Activated T-helper 2 cell treated with anti-CD3 and anti-CD28 coated beads, Interferon-gamma antibody, Interleukin-2, Interleukin-4, amounts not matched to agents 10 μg/mL and 5 μg/mL and 100 μg/mL, durations not matched to agents 14 hours and 24 hours and 36 hours (primary cell): ENCODE measurements around the gene STIP1. TPM values are rescaled to one million over a fixed set of nuclear protein-coding genes. Genes with fewer than 3 reads are reported as not detected.

ENCODE experiments used
- DNase-seq: peaks from one replicate; pipeline ENCODE4 v3.0.0; 2021; ENCODE audit warnings: low spot score
- H3K27ac Mint-ChIP-seq: one replicate; pipeline ENCODE4 v1.8.0; 2021; ENCODE audit warnings: mixed read lengths
- H3K27me3 Mint-ChIP-seq: one replicate; pipeline ENCODE4 v1.8.0; 2021; ENCODE audit warnings: low read depth, mixed read lengths
- H3K36me3 Mint-ChIP-seq: one replicate; pipeline ENCODE4 v1.8.0; 2021; ENCODE audit warnings: low read depth, mixed read lengths
- H3K4me1 Mint-ChIP-seq: one replicate; pipeline ENCODE4 v1.8.0; 2021; ENCODE audit warnings: low read depth, mixed read lengths
- H3K4me3 Mint-ChIP-seq: one replicate; pipeline ENCODE4 v1.8.0; 2021; ENCODE audit warnings: low read depth, mild to moderate bottlenecking, moderate library complexity, mixed read lengths
- H3K9me3 Mint-ChIP-seq: one replicate; pipeline ENCODE4 v1.8.0; 2021; ENCODE audit warnings: mixed read lengths
- intact Hi-C: fragments of 100-400 bp; cut with micrococcal nuclease; formaldehyde crosslinking; loops from one replicate; pipeline ENCODE4 v1.15.1; 2023
- total RNA-seq: library from RNA; stranded (reverse); gene quantifications from 2 replicates; pipeline ENCODE4 v1.2.3, GENCODE V29; 2022

STIP1 gene
- total RNA-seq, 1 donor from 2014 or later: 484 TPM

DNA sequence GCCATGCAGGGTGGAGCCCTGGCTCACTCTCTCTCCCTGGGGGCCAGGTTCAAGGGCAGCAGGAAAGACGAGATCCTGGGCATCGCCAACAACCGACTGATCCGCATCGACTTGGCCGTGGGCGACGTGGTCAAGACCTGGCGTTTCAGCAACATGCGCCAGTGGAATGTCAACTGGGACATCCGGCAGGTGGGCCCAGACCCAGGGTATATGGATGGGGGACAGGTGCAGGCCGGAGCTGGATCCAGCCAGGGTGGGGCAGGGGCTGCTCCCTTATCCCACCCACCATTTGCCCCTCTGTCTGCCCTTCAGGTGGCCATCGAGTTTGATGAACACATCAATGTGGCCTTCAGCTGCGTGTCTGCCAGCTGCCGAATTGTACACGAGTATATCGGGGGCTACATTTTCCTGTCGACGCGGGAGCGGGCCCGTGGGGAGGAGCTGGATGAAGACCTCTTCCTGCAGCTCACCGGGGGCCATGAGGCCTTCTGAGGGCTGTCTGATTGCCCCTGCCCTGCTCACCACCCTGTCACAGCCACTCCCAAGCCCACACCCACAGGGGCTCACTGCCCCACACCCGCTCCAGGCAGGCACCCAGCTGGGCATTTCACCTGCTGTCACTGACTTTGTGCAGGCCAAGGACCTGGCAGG is 37.2 kb downstream of the STIP1 start:
- peaks cover 35% of the 10 kb centered on the region for H3K36me3 Mint-ChIP-seq
- no peak overlapping the region for H3K27ac Mint-ChIP-seq
- intact Hi-C loops: no loop called here
- no peaks in the 10 kb centered on the region for H3K27me3 Mint-ChIP-seq
- H3K4me1 Mint-ChIP-seq: peaks cover 7% of the 10 kb centered on the region
- DNase-seq: no peak
- H3K4me3 Mint-ChIP-seq: no peak overlapping the region
- no peaks in the 10 kb centered on the region for H3K9me3 Mint-ChIP-seq

GRCh38 chr11:64224151-64224890 is 38.4 kb downstream of the STIP1 start:
- Mint-ChIP-seq H3K4me3 (peak overlapping the region; percentile 84), H3K9me3 (no peaks in the 10 kb centered on the region), H3K27me3 (no peaks in the 10 kb centered on the region), H3K27ac (no peak overlapping the region), H3K4me1 (peaks cover 12% of the 10 kb centered on the region), H3K36me3 (peaks cover 23% of the 10 kb centered on the region)
- DNase-seq: no peak
- intact Hi-C loops: no loop called here

DNA sequence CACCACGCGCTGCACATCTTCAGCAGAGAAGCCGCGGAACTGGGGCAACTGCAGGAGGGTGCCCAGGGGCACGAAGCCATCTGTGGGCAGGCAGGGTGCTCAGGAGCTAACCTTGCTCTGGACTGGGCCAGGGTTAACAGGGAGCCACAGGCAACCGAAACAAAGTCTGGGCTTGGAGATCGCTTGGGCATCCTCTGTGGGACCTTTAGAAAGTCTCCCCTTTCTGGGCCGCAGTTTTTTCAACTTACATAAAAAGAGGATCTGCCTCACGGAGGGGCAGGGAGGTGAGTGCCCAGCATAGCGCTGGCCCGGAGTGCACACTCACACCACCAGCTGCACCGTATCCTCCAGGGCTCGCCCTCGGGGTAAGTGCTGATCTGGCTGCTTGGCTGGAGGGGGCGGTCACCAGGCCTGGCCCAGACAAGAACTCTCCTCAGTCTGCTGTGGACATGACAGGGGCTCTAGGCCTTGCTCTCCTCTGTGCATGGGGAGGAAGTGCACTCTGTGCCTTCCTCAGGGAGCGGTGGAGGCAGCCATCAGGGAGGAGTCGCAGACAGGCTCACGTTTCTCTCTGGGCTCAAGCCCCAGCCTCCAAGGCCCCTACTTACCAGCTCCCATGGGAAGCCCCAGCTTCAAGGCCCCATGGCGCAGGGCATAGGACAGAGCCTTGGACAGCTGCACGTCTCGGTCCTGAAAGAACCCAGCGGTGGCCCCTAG is 39.1 kb downstream of the STIP1 start:
- H3K4me1 Mint-ChIP-seq: peaks cover 19% of the 10 kb centered on the region
- DNase-seq: no peak
- H3K4me3 Mint-ChIP-seq: peak overlapping the region; percentile 84
- H3K36me3 Mint-ChIP-seq: peaks cover 20% of the 10 kb centered on the region
- H3K9me3 Mint-ChIP-seq: no peaks in the 10 kb centered on the region
- intact Hi-C loops: loop anchor here (5.0 kb wide), 1 partner anchor 38 kb away; the partner anchor contains the start of gene STIP1
- peak overlapping the region; percentile 43 for H3K27ac Mint-ChIP-seq
- H3K27me3 Mint-ChIP-seq: no peaks in the 10 kb centered on the region

DNA sequence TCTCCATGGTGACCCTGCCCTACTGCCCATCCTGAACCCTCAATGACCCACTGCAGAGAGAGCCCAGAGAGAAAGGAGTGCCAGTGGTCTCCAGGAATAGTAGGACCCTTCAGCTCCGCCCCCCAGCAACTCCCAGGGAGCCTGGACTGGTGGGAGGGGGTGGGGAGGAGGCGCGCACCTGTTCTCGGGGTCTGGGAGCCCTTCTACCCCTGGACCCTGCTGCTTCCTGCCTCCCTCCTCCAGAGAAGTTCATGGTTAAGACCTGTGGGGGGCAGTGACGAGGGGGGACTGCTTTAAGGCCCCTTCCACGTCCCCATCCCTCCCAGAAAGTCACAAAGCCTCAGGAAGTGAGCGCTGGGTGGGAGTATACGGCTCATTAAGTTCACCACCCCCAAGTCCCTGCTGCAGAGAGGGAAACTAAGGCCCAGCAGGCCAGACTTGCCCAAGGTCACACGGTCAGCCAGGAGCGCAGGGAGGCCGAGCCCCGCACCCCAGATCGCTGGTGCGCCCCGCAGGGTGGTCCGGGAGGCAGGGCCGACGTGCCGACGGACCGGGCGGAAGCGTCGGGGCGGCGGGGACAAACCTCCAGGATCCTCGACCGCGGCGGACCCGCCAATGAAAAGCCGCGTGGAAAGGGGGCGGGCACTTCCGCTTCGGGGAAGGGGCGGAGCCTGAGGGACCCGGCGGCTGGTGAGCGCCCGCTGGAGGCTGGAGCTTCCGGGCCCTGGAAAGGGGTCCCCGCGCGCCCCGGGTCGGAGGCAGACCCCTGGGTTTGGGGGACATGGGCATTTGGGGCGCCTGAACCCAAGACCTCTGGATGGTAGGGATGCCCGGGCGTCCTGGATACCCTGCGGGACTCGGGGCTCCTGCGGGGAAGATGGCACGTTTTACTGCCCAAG is 39.9 kb downstream of the STIP1 start, which contains the start of the genes NUDT22 and TRPT1:
TSS of gene NUDT22 (plus strand) at position 667 of the 899 bp plus-strand sequence. CDS start 379 bp downstream, outside the sequence.
TSS of gene TRPT1 (minus strand) at position 579 of the 899 bp plus-strand sequence. CDS start at position 253, 326 bp downstream.
- Mint-ChIP-seq H3K4me3 (peak within 1 kb of the TSS; percentile 84), H3K27ac (peak within 1 kb of the TSS; percentile 62), H3K36me3 (peaks cover 18% of the 10 kb centered on the region), H3K9me3 (no peaks in the 10 kb centered on the region), H3K4me1 (peaks cover 21% of the 10 kb centered on the region), H3K27me3 (no peaks in the 10 kb centered on the region)
- DNase-seq: peak; percentile 91
- intact Hi-C loops: loop anchor here (1.0 to 5.0 kb wide), 3 partner anchors 15 to 39 kb away; partner anchors contain the start of genes FKBP2 and STIP1

- no peaks in the 10 kb centered on the region for H3K27me3 Mint-ChIP-seq
- intact Hi-C loops: loop anchor here (1.0 to 5.0 kb wide), 3 partner anchors 15 to 39 kb away; partner anchors contain the start of genes FKBP2 and STIP1
- H3K27ac Mint-ChIP-seq: peak overlapping the region; percentile 62
- DNase-seq: peak; percentile 59
- H3K4me3 Mint-ChIP-seq: peak overlapping the region; percentile 84
- H3K9me3 Mint-ChIP-seq: no peaks in the 10 kb centered on the region
- peaks cover 22% of the 10 kb centered on the region for H3K4me1 Mint-ChIP-seq
- peaks cover 14% of the 10 kb centered on the region for H3K36me3 Mint-ChIP-seq
Measured at GRCh38 chr11:64226507-64227051, 40.6 kb downstream of the STIP1 start.

GRCh38 chr11:64227405-64227956 is 41.5 kb downstream of the STIP1 start:
- no peaks in the 10 kb centered on the region for H3K9me3 Mint-ChIP-seq
- H3K4me3 Mint-ChIP-seq: peak overlapping the region; percentile 84
- H3K36me3 Mint-ChIP-seq: peaks cover 11% of the 10 kb centered on the region
- intact Hi-C loops: loop anchor here (5.0 kb wide), 1 partner anchor 40 kb away; the partner anchor contains the start of gene STIP1
- peaks cover 22% of the 10 kb centered on the region for H3K4me1 Mint-ChIP-seq
- H3K27me3 Mint-ChIP-seq: no peaks in the 10 kb centered on the region
- no peak for DNase-seq
- H3K27ac Mint-ChIP-seq: peak overlapping the region; percentile 62

- Mint-ChIP-seq H3K27ac (no peak overlapping the region), H3K9me3 (no peaks in the 10 kb centered on the region), H3K27me3 (no peaks in the 10 kb centered on the region), H3K36me3 (peaks cover 7% of the 10 kb centered on the region), H3K4me1 (peaks cover 22% of the 10 kb centered on the region), H3K4me3 (peak overlapping the region; percentile 84)
- intact Hi-C loops: loop anchor here (5.0 kb wide), 1 partner anchor 42 kb away; the partner anchor contains the start of gene STIP1
- DNase-seq: no peak
Measured at GRCh38 chr11:64229090-64229743, 43.2 kb downstream of the STIP1 start.

GRCh38 chr11:64229744-64230170 is 43.8 kb downstream of the STIP1 start:
- intact Hi-C loops: loop anchor here (5.0 kb wide), 1 partner anchor 42 kb away; the partner anchor contains the start of gene STIP1
- peaks cover 22% of the 10 kb centered on the region for H3K4me1 Mint-ChIP-seq
- H3K27me3 Mint-ChIP-seq: no peaks in the 10 kb centered on the region
- H3K36me3 Mint-ChIP-seq: peaks cover 6% of the 10 kb centered on the region
- no peaks in the 10 kb centered on the region for H3K9me3 Mint-ChIP-seq
- peak overlapping the region; percentile 81 for H3K27ac Mint-ChIP-seq
- DNase-seq: no peak
- H3K4me3 Mint-ChIP-seq: peak overlapping the region; percentile 84

- Mint-ChIP-seq H3K27ac (peak within 1 kb of the TSS; percentile 81), H3K4me3 (peak within 1 kb of the TSS; percentile 84), H3K36me3 (peaks cover 3% of the 10 kb centered on the region), H3K9me3 (no peaks in the 10 kb centered on the region), H3K27me3 (no peaks in the 10 kb centered on the region), H3K4me1 (peaks cover 26% of the 10 kb centered on the region)
- peak; percentile 89 for DNase-seq
- intact Hi-C loops: no loop called here
Measured at GRCh38 chr11:64230171-64230984, 44.4 kb downstream of the STIP1 start, which contains the start of gene DNAJC4. Gene DNAJC4 (plus strand): TSS chr11:64230548. CDS start chr11:64230855, 307 bp downstream.

DNA sequence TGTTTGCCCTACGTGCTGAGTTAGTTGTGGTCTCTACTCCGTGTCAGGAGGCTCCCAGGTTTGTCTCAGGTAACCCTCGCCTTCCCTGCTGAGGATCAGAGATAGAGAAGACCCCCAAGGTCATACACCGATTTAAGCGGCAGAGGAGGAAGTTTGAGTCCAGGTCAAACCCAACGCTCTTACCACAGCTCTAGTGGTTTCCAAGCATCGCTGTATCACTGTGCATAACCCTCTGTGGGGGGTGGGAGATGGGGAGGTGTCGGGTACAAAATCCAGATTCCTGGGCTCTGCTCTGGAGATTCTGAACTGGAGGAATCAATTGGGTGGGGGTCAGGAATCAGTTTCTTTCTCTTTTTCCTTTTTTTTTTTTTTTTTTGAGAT is 45.0 kb downstream of the STIP1 start:
- Mint-ChIP-seq H3K27me3 (no peaks in the 10 kb centered on the region), H3K9me3 (no peaks in the 10 kb centered on the region), H3K27ac (peak overlapping the region; percentile 68), H3K4me1 (peaks cover 29% of the 10 kb centered on the region), H3K4me3 (peak overlapping the region; percentile 84), H3K36me3 (peaks cover 6% of the 10 kb centered on the region)
- no peak for DNase-seq
- intact Hi-C loops: no loop called here
